Measurements from ENCODE around the gene LAYN.

Gene LAYN

GRCh38 chr11:111531687-111532364 is 8.7 kb upstream of the LAYN start:
- peak; percentile 48 for DNase-seq (ENCODE audit: low read depth)

GRCh38 chr11:111532365-111532709 is 8.2 kb upstream of the LAYN start:
- no peak for DNase-seq (ENCODE audit: low read depth)

GRCh38 chr11:111535281-111535680 is 5.2 kb upstream of the LAYN start:
- DNase-seq (ENCODE audit: low read depth) = no peak

- no peak for DNase-seq (ENCODE audit: low read depth)
These were observed 3.1 kb upstream of the LAYN start for GRCh38 chr11:111537336-111537860.

- no peak for DNase-seq (ENCODE audit: low read depth)
These were observed 2.0 kb upstream of the LAYN start for GRCh38 chr11:111538407-111539114.

GRCh38 chr11:111539426-111540113 is 950 bp upstream of the LAYN start:
- no peak for DNase-seq (ENCODE audit: low read depth)

GRCh38 chr11:111540937-111541253 is 375 bp downstream of the LAYN start:
- DNase-seq (ENCODE audit: low read depth) = no peak

- DNase-seq (ENCODE audit: low read depth) = no peak
These were observed 938 bp downstream of the LAYN start for GRCh38 chr11:111541254-111542061.

- DNase-seq (ENCODE audit: low read depth) = no peak
These were observed 2.2 kb downstream of the LAYN start for GRCh38 chr11:111542606-111543275.

GRCh38 chr11:111548525-111548924 is 8.0 kb downstream of the LAYN start:
- DNase-seq (ENCODE audit: low read depth) = no peak

GRCh38 chr11:111549196-111549868 is 8.8 kb downstream of the LAYN start:
- no peak for DNase-seq (ENCODE audit: low read depth)

GRCh38 chr11:111549869-111550203 is 9.3 kb downstream of the LAYN start:
- DNase-seq (ENCODE audit: low read depth) = no peak

- DNase-seq (ENCODE audit: low read depth) = no peak
These were observed 9.7 kb downstream of the LAYN start for GRCh38 chr11:111550258-111550657.

GRCh38 chr11:111554532-111554931 is 14.0 kb downstream of the LAYN start:
- no peak for DNase-seq (ENCODE audit: low read depth)

GRCh38 chr11:111555255-111555654 is 14.7 kb downstream of the LAYN start:
- no peak for DNase-seq (ENCODE audit: low read depth)

GRCh38 chr11:111557425-111558111 is 17.0 kb downstream of the LAYN start:
- no peak for DNase-seq (ENCODE audit: low read depth)

GRCh38 chr11:111559800-111560464 is 19.4 kb downstream of the LAYN start:
- no peak for DNase-seq (ENCODE audit: low read depth)

GRCh38 chr11:111560800-111561199 is 20.3 kb downstream of the LAYN start:
- no peak for DNase-seq (ENCODE audit: low read depth)

GRCh38 chr11:111561306-111561705 is 20.8 kb downstream of the LAYN start:
- no peak for DNase-seq (ENCODE audit: low read depth)

GRCh38 chr11:111561791-111562325 is 21.3 kb downstream of the LAYN start:
- DNase-seq (ENCODE audit: low read depth) = no peak
